H1 (cell line): Measurements from ENCODE around the gene GDAP1L1. TPM values are rescaled to one million over a fixed set of nuclear protein-coding genes. Genes with fewer than 3 reads are reported as not detected.

Experiments
- GTF2F1 ChIP-seq: IDR thresholded peaks from 2 replicates; pipeline ENCODE4 v1.6.1; 2012; ENCODE audit warnings: low read depth, low read length, improper control_type of control experiment, borderline replicate concordance
- JUND ChIP-seq: IDR thresholded peaks from 2 replicates; pipeline ENCODE4 v1.6.1; 2011; ENCODE audit warnings: mild to moderate bottlenecking, improper control_type of control experiment, low read length
- polyA plus RNA-seq, 7 experiments: library from polyadenylated mRNA; depleted of rRNA in 3 of 7; stranded (reverse) in 5 of 7; unstranded in 2 of 7; fragments of >200 nt in 5 of 7; fragments of 200-250 nt in 2 of 7; gene quantifications; 1 replicate in 5 of 7; 2 replicates in 1 of 7; 4 replicates in 1 of 7; pipeline versions ENCODE4 v1.2.1 to v1.2.3, GENCODE V29; 2011 to 2013; ENCODE audit warnings: missing spikeins in 2 of 7, mixed read lengths in 2 of 7
- total RNA-seq: library from RNA; stranded (reverse); fragmentation: NEBNext Ultra II Directional; extraction: Animal tissue kit (Norgen Biotek cat#: 25700); gene quantifications from 2 replicates; pipeline ENCODE4 v1.2.1, GENCODE V29; 2021

The GDAP1L1 gene
- total and polyA plus RNA-seq, 2 of the 8 experiments (the other 6 are each of a cell fraction or from before 2014, with no cell fraction given): 8.5 to 63.1 TPM

GRCh38 chr20:44264287-44264686 is 17.2 kb downstream of the GDAP1L1 start (continued):
- TF ChIP-seq JUND: no peak
- no peak for TF ChIP-seq GTF2F1
- TF ChIP-seq, all 59 proteins: peak for 0
